ENCODE measurements around the gene CEP162.

- TF ChIP-seq CTCF (conservative IDR thresholded peaks at IDR 0.05 in 1 of 2, IDR thresholded peaks at IDR 0.05 in 1 of 2; ENCODE audit: low read depth in 1 of 2, low read length in 2 of 2) = no peak
- TF ChIP-seq EZH2 (IDR thresholded peaks at IDR 0.05; ENCODE audit: low read length, missing control alignments) = no peak
These were observed 149.1 kb downstream of the CEP162 start for GRCh38 chr6:84078335-84078734.

All from fibroblast of lung (primary cell).